ENCODE measurements around the gene ARHGAP35. TPM values are rescaled to one million over a fixed set of nuclear protein-coding genes. Genes with fewer than 3 reads are reported as not detected.

ARHGAP35 gene
- total and polyA plus RNA-seq, 10 of the 15 experiments (the other 5 are each of a cell fraction or from before 2014, with no cell fraction given), result 0.85 to 29.9 (median 11.5) TPM

DNA sequence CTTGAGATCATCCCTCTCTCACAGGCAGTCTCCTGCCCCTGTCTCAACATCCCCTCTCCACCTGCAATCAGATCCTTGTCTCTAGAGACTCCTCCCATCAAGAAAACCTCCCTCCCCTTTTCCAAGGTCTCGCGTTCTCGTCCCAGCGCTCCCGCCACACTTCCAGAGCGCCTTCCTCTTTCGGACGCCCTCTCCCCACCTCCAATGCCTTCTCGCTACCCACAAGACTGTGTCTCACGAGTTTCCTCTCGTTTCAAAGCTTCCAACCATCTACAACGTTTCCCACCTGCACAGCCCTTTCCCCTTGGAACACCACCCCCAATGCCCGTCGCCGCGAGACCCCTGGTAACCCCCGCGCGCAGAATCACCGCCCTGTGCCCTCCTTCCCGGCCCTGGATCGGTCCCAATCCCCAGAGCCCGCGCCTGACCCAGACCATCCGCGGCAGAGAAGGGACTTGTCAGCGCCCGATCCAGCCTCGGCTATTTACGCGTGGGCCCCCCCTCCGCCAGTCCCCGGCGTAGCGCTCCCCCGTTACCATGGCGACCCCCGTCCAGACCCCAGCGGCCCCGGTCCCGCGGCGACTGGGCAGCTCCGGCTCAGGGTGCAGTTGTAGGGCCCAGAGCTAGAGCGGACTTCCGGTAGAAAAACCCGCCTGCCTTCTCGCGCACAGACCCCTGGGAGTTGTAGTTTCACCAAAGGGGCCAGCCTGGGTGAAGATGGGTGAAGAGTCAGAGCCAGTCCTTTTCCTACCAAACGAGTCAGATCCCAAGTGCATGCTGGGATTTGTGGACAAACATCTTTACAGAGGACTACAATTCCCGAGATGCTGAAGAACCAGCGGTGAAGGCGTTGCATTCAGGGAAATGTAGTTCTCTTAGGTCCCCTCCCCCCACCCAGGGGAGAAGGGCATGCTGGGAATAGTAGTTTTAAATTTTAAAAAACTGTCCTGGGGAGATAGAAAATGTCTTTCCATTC lies 10.3 kb upstream of the ARHGAP35 start, which contains the start of gene AP2S1 (continued):
- TF ChIP-seq, protein P1, sequence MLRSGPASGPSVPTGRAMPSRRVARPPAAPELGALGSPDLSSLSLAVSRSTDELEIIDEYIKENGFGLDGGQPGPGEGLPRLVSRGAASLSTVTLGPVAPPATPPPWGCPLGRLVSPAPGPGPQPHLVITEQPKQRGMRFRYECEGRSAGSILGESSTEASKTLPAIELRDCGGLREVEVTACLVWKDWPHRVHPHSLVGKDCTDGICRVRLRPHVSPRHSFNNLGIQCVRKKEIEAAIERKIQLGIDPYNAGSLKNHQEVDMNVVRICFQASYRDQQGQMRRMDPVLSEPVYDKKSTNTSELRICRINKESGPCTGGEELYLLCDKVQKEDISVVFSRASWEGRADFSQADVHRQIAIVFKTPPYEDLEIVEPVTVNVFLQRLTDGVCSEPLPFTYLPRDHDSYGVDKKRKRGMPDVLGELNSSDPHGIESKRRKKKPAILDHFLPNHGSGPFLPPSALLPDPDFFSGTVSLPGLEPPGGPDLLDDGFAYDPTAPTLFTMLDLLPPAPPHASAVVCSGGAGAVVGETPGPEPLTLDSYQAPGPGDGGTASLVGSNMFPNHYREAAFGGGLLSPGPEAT (IDR thresholded peaks at IDR 0.05; ENCODE audit: low read depth), result peak; percentile 35; the same call in 1 of the 2 replicates
- peak; percentile 87 for TF ChIP-seq RELA (IDR thresholded peaks at IDR 0.05; ENCODE audit: borderline replicate concordance, partially characterized antibody)
- no peak for TF ChIP-seq NR2F1 (conservative IDR thresholded peaks at IDR 0.05)
- no peak; the same call in 1 of the 2 replicates for TF ChIP-seq BACH1 (IDR thresholded peaks at IDR 0.05; ENCODE audit: borderline replicate concordance)
- no peak for TF ChIP-seq CBX5 (IDR thresholded peaks at IDR 0.05; ENCODE audit: low read depth)
- TF ChIP-seq, protein P2, sequence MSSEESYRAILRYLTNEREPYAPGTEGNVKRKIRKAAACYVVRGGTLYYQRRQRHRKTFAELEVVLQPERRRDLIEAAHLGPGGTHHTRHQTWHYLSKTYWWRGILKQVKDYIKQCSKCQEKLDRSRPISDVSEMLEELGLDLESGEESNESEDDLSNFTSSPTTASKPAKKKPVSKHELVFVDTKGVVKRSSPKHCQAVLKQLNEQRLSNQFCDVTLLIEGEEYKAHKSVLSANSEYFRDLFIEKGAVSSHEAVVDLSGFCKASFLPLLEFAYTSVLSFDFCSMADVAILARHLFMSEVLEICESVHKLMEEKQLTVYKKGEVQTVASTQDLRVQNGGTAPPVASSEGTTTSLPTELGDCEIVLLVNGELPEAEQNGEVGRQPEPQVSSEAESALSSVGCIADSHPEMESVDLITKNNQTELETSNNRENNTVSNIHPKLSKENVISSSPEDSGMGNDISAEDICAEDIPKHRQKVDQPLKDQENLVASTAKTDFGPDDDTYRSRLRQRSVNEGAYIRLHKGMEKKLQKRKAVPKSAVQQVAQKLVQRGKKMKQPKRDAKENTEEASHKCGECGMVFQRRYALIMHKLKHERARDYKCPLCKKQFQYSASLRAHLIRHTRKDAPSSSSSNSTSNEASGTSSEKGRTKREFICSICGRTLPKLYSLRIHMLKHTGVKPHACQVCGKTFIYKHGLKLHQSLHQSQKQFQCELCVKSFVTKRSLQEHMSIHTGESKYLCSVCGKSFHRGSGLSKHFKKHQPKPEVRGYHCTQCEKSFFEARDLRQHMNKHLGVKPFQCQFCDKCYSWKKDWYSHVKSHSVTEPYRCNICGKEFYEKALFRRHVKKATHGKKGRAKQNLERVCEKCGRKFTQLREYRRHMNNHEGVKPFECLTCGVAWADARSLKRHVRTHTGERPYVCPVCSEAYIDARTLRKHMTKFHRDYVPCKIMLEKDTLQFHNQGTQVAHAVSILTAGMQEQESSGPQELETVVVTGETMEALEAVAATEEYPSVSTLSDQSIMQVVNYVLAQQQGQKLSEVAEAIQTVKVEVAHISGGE (CRISPR knock-in tag; IDR thresholded peaks at IDR 0.05), result peak; percentile 19; the same call in 1 of the 2 replicates
- TF ChIP-seq, protein P3, sequence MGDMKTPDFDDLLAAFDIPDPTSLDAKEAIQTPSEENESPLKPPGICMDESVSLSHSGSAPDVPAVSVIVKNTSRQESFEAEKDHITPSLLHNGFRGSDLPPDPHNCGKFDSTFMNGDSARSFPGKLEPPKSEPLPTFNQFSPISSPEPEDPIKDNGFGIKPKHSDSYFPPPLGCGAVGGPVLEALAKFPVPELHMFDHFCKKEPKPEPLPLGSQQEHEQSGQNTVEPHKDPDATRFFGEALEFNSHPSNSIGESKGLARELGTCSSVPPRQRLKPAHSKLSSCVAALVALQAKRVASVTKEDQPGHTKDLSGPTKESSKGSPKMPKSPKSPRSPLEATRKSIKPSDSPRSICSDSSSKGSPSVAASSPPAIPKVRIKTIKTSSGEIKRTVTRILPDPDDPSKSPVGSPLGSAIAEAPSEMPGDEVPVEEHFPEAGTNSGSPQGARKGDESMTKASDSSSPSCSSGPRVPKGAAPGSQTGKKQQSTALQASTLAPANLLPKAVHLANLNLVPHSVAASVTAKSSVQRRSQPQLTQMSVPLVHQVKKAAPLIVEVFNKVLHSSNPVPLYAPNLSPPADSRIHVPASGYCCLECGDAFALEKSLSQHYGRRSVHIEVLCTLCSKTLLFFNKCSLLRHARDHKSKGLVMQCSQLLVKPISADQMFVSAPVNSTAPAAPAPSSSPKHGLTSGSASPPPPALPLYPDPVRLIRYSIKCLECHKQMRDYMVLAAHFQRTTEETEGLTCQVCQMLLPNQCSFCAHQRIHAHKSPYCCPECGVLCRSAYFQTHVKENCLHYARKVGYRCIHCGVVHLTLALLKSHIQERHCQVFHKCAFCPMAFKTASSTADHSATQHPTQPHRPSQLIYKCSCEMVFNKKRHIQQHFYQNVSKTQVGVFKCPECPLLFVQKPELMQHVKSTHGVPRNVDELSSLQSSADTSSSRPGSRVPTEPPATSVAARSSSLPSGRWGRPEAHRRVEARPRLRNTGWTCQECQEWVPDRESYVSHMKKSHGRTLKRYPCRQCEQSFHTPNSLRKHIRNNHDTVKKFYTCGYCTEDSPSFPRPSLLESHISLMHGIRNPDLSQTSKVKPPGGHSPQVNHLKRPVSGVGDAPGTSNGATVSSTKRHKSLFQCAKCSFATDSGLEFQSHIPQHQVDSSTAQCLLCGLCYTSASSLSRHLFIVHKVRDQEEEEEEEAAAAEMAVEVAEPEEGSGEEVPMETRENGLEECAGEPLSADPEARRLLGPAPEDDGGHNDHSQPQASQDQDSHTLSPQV (IDR thresholded peaks at IDR 0.05), result no peak
- no peak for TF ChIP-seq STAT3 (IDR thresholded peaks at IDR 0.05; ENCODE audit: low read depth, low read length)
- TF ChIP-seq NFYB (IDR thresholded peaks at IDR 0.05; ENCODE audit: insufficient read depth, low read depth, low read length), result no peak
- no peak for TF ChIP-seq ZBTB33 (IDR thresholded peaks at IDR 0.05)
- TF ChIP-seq, protein P4, sequence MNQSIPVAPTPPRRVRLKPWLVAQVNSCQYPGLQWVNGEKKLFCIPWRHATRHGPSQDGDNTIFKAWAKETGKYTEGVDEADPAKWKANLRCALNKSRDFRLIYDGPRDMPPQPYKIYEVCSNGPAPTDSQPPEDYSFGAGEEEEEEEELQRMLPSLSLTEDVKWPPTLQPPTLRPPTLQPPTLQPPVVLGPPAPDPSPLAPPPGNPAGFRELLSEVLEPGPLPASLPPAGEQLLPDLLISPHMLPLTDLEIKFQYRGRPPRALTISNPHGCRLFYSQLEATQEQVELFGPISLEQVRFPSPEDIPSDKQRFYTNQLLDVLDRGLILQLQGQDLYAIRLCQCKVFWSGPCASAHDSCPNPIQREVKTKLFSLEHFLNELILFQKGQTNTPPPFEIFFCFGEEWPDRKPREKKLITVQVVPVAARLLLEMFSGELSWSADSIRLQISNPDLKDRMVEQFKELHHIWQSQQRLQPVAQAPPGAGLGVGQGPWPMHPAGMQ (IDR thresholded peaks at IDR 0.05; ENCODE audit: borderline replicate concordance), result no peak
- no peak for TF ChIP-seq RBBP5 (conservative IDR thresholded peaks at IDR 0.05)

All from GM12878 (cell line).